A549 (cell line): ENCODE data around the gene PTCH2. TPM values are rescaled to one million over a fixed set of nuclear protein-coding genes. Genes with fewer than 3 reads are reported as not detected.

ENCODE experiments used
- ATAC-seq, 2 experiments: fragments of 200-7000 bp in 1 of 2; fragments of >200 bp in 1 of 2; cut with Nextera tagmentation in 1 of 2; cut with Tn5 transposase in 1 of 2; 3 replicates each; pipeline versions ENCODE4 v1.8.0 to v1.9.1; 2018 to 2020; ENCODE audit warnings: mild to moderate bottlenecking in 1 of 2, moderate library complexity in 1 of 2
- CTCF ChIA-PET: fragments of 300-600 bp; sonication (Branson Sonifier 250); formaldehyde crosslinking; extraction: SDS; loops from one replicate; lab custom pipeline; 2021; ENCODE audit warnings: antibody characterized with exemption, inconsistent platforms; lab: Yijun Ruan, JAX
- POLR2A ChIA-PET: fragments of 350-600 bp; formaldehyde crosslinking; extraction: SDS; loops from one replicate; lab custom pipeline; 2021; ENCODE audit warnings: antibody characterized with exemption, inconsistent platforms; lab: Yijun Ruan, JAX
- DNase-seq, 2 experiments: peaks; one replicate each; pipeline versions ENCODE4 v3.0.0 to v3.0.0-alpha.2; 2011 to 2016; ENCODE audit warnings: low read depth in 1 of 2, low spot score in 1 of 2
- FAIRE-seq: peaks from 2 replicates; lab custom pipeline; 2011; peaks lifted over from hg19 to GRCh38; lab: Jason Lieb, UNC
- H3K27ac ChIP-seq, 2 experiments: fragments of >200 bp; sonication (Bioruptor Twin); formaldehyde crosslinking; 3 replicates each; pipeline ENCODE4 v1.5.1; 2016 to 2017
- H3K4me1 ChIP-seq: fragments of >200 bp; sonication (Bioruptor Twin); formaldehyde crosslinking; 3 replicates; pipeline ENCODE4 v1.6.1; 2016
- H3K4me2 ChIP-seq: fragments of >200 bp; sonication (Bioruptor Twin); formaldehyde crosslinking; 3 replicates; pipeline ENCODE4 v1.6.1; 2016
- H3K4me3 ChIP-seq: fragments of >200 bp; sonication (Bioruptor Twin); formaldehyde crosslinking; 3 replicates; pipeline ENCODE4 v1.5.1; 2016
- H3K9me3 ChIP-seq: fragments of >200 bp; sonication (Bioruptor Twin); formaldehyde crosslinking; 3 replicates; pipeline ENCODE4 v1.6.1; 2016
- CBX8 ChIP-seq: fragments of 200-600 bp; sonication (generic); IDR thresholded peaks from 2 replicates; pipeline ENCODE4 v1.6.1; 2016
- CEBPB ChIP-seq, 2 experiments: fragments of >200 bp in 1 of 2; sonication (Bioruptor Twin) in 1 of 2; formaldehyde crosslinking in 1 of 2; IDR thresholded peaks; 2 replicates each; pipeline ENCODE4 v1.6.1; 2012 to 2016
- CHD4 ChIP-seq: fragments of 200-600 bp; sonication (generic); IDR thresholded peaks from 2 replicates; pipeline ENCODE4 v1.6.1; 2016; ENCODE audit warnings: antibody characterized with exemption, mild to moderate bottlenecking, borderline replicate concordance
- E2F6 ChIP-seq: IDR thresholded peaks from 2 replicates; pipeline ENCODE4 v1.6.1; 2012; ENCODE audit warnings: low read depth, borderline replicate concordance
- EP300 ChIP-seq, 2 experiments: fragments of >200 bp; sonication (Bioruptor Twin); formaldehyde crosslinking; IDR thresholded peaks; 2 replicates in 1 of 2; 3 replicates in 1 of 2; pipeline ENCODE4 v1.6.1; 2016 to 2017
- FOSB ChIP-seq: fragments of 250-450 bp; sonication (Bioruptor Pico); IDR thresholded peaks from 2 replicates; pipeline ENCODE4 v1.5.0; 2020; ENCODE audit warnings: mild to moderate bottlenecking, moderate library complexity
- FOXS1 ChIP-seq: fragments of 250-450 bp; sonication (Bioruptor Pico); IDR thresholded peaks from 2 replicates; pipeline ENCODE4 v1.5.0; 2020; ENCODE audit warnings: mild to moderate bottlenecking, moderate library complexity
- GATA3 ChIP-seq: IDR thresholded peaks from 2 replicates; pipeline ENCODE4 v1.6.1; 2012; ENCODE audit warnings: borderline replicate concordance
- JUNB ChIP-seq: fragments of >200 bp; sonication (Bioruptor Twin); formaldehyde crosslinking; IDR thresholded peaks from 2 replicates; pipeline ENCODE4 v1.6.1; 2016
- KDM1A ChIP-seq: fragments of 200-600 bp; sonication (generic); IDR thresholded peaks from 2 replicates; pipeline ENCODE4 v1.6.1; 2016; ENCODE audit warnings: low read depth, mild to moderate bottlenecking
- MAFK ChIP-seq: fragments of 450-650 bp; IDR thresholded peaks from 2 replicates; pipeline ENCODE4 v1.6.1; 2014; ENCODE audit not compliant: partially characterized antibody
- MAZ ChIP-seq: fragments of 150-350 bp; IDR thresholded peaks from 2 replicates; pipeline ENCODE4 v1.6.1; 2014; ENCODE audit warnings: antibody characterized with exemption, low read depth, low read length, borderline replicate concordance
- MYC ChIP-seq: IDR thresholded peaks from 2 replicates; pipeline ENCODE4 v1.6.1; 2012; ENCODE audit warnings: mild to moderate bottlenecking, inconsistent platforms, low read length, improper control_type of control experiment, borderline replicate concordance
- PBX3 ChIP-seq: IDR thresholded peaks from 2 replicates; pipeline ENCODE4 v1.6.1; 2012
- PHF8 ChIP-seq: fragments of 200-600 bp; sonication (generic); IDR thresholded peaks from 2 replicates; pipeline ENCODE4 v1.6.1; 2016; ENCODE audit warnings: low read depth, mild to moderate bottlenecking, antibody characterized with exemption, moderate library complexity, borderline replicate concordance
- RARB ChIP-seq: fragments of 250-450 bp; sonication (Bioruptor Pico); IDR thresholded peaks from 2 replicates; pipeline ENCODE4 v1.8.0; 2021; ENCODE audit warnings: mild to moderate bottlenecking, moderate library complexity
- REST ChIP-seq: fragments of 200-600 bp; sonication (generic); IDR thresholded peaks from 2 replicates; pipeline ENCODE4 v1.6.1; 2016; ENCODE audit warnings: antibody characterized with exemption, mild to moderate bottlenecking, moderate library complexity
- RFX5 ChIP-seq: fragments of 450-650 bp; IDR thresholded peaks from 2 replicates; pipeline ENCODE4 v1.7.1; 2014; ENCODE audit warnings: antibody characterized with exemption, mild to moderate bottlenecking, moderate library complexity
- SMC3 ChIP-seq: fragments of >200 bp; sonication (Bioruptor Twin); formaldehyde crosslinking; IDR thresholded peaks from 3 replicates; pipeline ENCODE4 v1.6.1; 2018; ENCODE audit warnings: inconsistent platforms
- TFCP2L1 ChIP-seq: fragments of 250-450 bp; sonication (Bioruptor Pico); IDR thresholded peaks from 2 replicates; pipeline ENCODE4 v1.5.0; 2021; ENCODE audit warnings: mild to moderate bottlenecking
- TP53 ChIP-seq: fragments of 250-450 bp; sonication (Bioruptor Pico); IDR thresholded peaks from 2 replicates; pipeline ENCODE4 v1.5.0; 2021; ENCODE audit warnings: mild to moderate bottlenecking, moderate library complexity
- ZC3H11A ChIP-seq: fragments of 450-650 bp; IDR thresholded peaks from 2 replicates; pipeline ENCODE4 v1.6.1; 2014; ENCODE audit warnings: antibody characterized with exemption, mild to moderate bottlenecking
- ZSCAN20 ChIP-seq: fragments of 250-450 bp; sonication (Bioruptor Pico); IDR thresholded peaks from 2 replicates; pipeline ENCODE4 v1.8.0; 2022; ENCODE audit warnings: mild to moderate bottlenecking, moderate library complexity
- WGBS: methylation state at CpG from one replicate; pipeline ENCODE4 v1.1.6; 2017; ENCODE audit errors: missing lambda C conversion rate; 5-methylcytosine and 5-hydroxymethylcytosine counted together
- polyA plus RNA-seq, 4 experiments: library from polyadenylated mRNA; depleted of rRNA in 3 of 4; stranded (reverse); fragments of >200 nt; fragmentation: RNase III in 1 of 4; extraction: RNeasy Plus Mini Kit Qiagen cat#74134 plus additional on column Dnase treatment in 1 of 4; gene quantifications; 2 replicates in 3 of 4; 3 replicates in 1 of 4; pipeline ENCODE4 v1.2.3, GENCODE V29; 2011 to 2017
- TF ChIP-seq, protein P1 (sequence below): fragments of 250-450 bp; sonication (Bioruptor Pico); IDR thresholded peaks from 2 replicates; pipeline ENCODE4 v1.5.0; 2020; ENCODE audit warnings: low read depth, mild to moderate bottlenecking, moderate library complexity
- TF ChIP-seq, protein P2 (sequence below): fragments of 150-350 bp; IDR thresholded peaks from 2 replicates; pipeline ENCODE4 v1.6.1; 2014; ENCODE audit warnings: low read depth, mild to moderate bottlenecking, low read length

The PTCH2 gene
- polyA plus RNA-seq, 2 of the 4 experiments (the other 2 are of a cell fraction) = 0.14 to 0.32 TPM

GRCh38 chr1:44820328-44821239 is 22.5 kb downstream of the PTCH2 start:
- peak overlapping the region; percentile 96 for H3K4me2 ChIP-seq
- ATAC-seq (peak; percentile 12 to 38), DNase-seq (no peak), FAIRE-seq (no peak)
- no peaks in the 10 kb centered on the region for H3K9me3 ChIP-seq
- TF ChIP-seq KDM1A = no peak
- no peak for TF ChIP-seq PHF8
- TF ChIP-seq TFCP2L1 (CRISPR knock-in tag) = no peak
- TF ChIP-seq, protein P1, sequence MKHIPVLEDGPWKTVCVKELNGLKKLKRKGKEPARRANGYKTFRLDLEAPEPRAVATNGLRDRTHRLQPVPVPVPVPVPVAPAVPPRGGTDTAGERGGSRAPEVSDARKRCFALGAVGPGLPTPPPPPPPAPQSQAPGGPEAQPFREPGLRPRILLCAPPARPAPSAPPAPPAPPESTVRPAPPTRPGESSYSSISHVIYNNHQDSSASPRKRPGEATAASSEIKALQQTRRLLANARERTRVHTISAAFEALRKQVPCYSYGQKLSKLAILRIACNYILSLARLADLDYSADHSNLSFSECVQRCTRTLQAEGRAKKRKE (CRISPR knock-in tag) = no peak
- no peak for TF ChIP-seq RFX5
- no peak for TF ChIP-seq CHD4
- no peak for TF ChIP-seq TP53 (CRISPR knock-in tag)
- TF ChIP-seq RARB = no peak
- TF ChIP-seq REST = no peak
- no peak for TF ChIP-seq EP300 (IDR thresholded peaks at IDR 0.05)
- H3K4me1 ChIP-seq = peaks cover 4% of the 10 kb centered on the region; the same call in 1 of the 3 replicates
- ChIA-PET POLR2A (interaction anchor here (0.7 to 3.5 kb wide), 7 partner anchors 14 to 99 kb away, joined by 3 to 47 read pairs (median 5); partner anchors contain the start of genes DYNLT4, PLK3 and RNU5D-1), CTCF (interaction anchor here (1.4 to 4.5 kb wide), 6 partner anchors 10 to 89 kb away, joined by 5 to 23 read pairs (median 11); partner anchors contain the start of genes BTBD19, PLK3 and RNU5D-1)
- WGBS = 40% methylated on average over 20 of the region's 25 CpGs
- H3K4me3 ChIP-seq = peak overlapping the region; percentile 51
- peak overlapping the region; percentile 97 to 98 for H3K27ac ChIP-seq

DNA sequence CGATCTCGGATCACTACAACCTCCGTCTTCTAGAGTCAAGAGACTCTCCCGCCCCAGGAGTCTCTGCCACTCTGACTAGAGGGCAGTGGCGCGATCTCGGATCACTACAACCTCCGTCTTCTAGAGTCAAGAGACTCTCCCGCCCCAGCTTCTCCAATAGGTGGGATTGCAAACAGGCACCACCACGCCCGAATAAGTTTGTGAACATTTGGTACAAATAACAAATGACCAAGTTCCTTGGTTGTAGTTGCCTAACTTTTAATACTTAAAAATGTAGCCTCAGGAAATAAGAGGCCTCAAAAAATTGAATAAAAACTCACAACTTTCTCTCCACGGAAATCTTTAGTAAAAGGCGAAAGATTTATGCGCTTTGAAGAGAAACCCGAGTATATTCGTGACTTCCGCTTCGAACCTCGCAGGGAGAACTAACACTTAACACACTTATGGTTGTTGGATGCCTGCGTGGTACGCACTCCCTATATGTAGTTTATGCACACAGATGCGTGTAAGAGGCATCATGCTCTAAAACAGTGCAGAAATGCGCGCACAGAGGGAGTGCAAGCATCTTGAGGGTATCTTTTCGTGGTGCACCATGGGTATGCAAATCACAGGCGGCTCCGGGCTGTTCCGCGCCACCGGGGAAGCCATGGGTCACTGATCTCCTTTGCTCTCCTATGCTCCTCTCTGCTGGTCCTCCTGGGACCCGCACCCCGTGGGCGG is 23.3 kb downstream of the PTCH2 start:
- ATAC-seq = peak; percentile 90 to 91
- H3K4me2 ChIP-seq = peak overlapping the region; percentile 96
- under 1% methylated on average over 30 of the region's 33 CpGs for WGBS
- no peaks in the 10 kb centered on the region for H3K9me3 ChIP-seq
- ChIA-PET POLR2A (interaction anchor here (0.5 to 3.5 kb wide), 20 partner anchors 11 to 1127 kb away, joined by 3 to 57 read pairs (median 5); partner anchors contain the start of genes BTBD19, DYNLT4, HECTD3 and MUTYH), CTCF (interaction anchor here (0.7 to 4.5 kb wide), 11 partner anchors 11 to 108 kb away, joined by 3 to 23 read pairs (median 5); partner anchors contain the start of genes BTBD19, PLK3 and RNU5D-1)
- peak overlapping the region; percentile 51 for H3K4me3 ChIP-seq
- peak overlapping the region; percentile 97 to 98 for H3K27ac ChIP-seq
- no peak for FAIRE-seq
- DNase-seq = peak; percentile 74 to 94
- H3K4me1 ChIP-seq = peaks cover 12% of the 10 kb centered on the region; the same call in 2 of the 3 replicates
- no peak for TF ChIP-seq SMC3
- no peak for TF ChIP-seq PHF8
- no peak; the same call in 1 of the 2 replicates for TF ChIP-seq GATA3
- TF ChIP-seq FOXS1 = no peak
- TF ChIP-seq MAZ = peak; percentile 60; the same call in 1 of the 2 replicates
- TF ChIP-seq RFX5 = no peak; the same call in 1 of the 2 replicates
- peak; percentile 99 for TF ChIP-seq FOSB (CRISPR knock-in tag)
- TF ChIP-seq E2F6 = peak; percentile 43; the same call in 1 of the 2 replicates
- TF ChIP-seq PBX3 = peak; percentile 80
- no peak for TF ChIP-seq MYC
- TF ChIP-seq RARB = peak; percentile 98
- TF ChIP-seq ZC3H11A = no peak
- no peak for TF ChIP-seq CBX8
- TF ChIP-seq ZSCAN20 (CRISPR knock-in tag) = no peak
- no peak for TF ChIP-seq CHD4
- TF ChIP-seq JUNB = no peak
- TF ChIP-seq, protein P2, sequence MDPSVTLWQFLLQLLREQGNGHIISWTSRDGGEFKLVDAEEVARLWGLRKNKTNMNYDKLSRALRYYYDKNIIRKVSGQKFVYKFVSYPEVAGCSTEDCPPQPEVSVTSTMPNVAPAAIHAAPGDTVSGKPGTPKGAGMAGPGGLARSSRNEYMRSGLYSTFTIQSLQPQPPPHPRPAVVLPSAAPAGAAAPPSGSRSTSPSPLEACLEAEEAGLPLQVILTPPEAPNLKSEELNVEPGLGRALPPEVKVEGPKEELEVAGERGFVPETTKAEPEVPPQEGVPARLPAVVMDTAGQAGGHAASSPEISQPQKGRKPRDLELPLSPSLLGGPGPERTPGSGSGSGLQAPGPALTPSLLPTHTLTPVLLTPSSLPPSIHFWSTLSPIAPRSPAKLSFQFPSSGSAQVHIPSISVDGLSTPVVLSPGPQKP = no peak
- TF ChIP-seq MAFK = no peak
- no peak for TF ChIP-seq KDM1A
- peak in 1 of 2 experiments; percentile 69; a peak in 1 of 4 replicates for TF ChIP-seq CEBPB (IDR thresholded peaks at IDR 0.05)
